Activated naive CD8-positive, alpha-beta T cell treated with anti-CD3 and anti-CD28 coated beads, Interleukin-2, amount 50 U/mL, for 16 hours (primary cell): ENCODE measurements around the gene UCMA.

Experiments
- DNase-seq: peaks from one replicate; pipeline ENCODE4 v3.0.0-alpha.2; 2020; ENCODE audit warnings: low read depth, low spot score

UCMA gene

GRCh38 chr10:13187135-13187534, 47.0 kb downstream of the UCMA start:
- DNase-seq = no peak

GRCh38 chr10:13184730-13185514, 49.3 kb downstream of the UCMA start:
- DNase-seq = no peak

GRCh38 chr10:13184276-13184675, 49.9 kb downstream of the UCMA start:
- no peak for DNase-seq

- DNase-seq = no peak
Measured at GRCh38 chr10:13183625-13184024, 50.5 kb downstream of the UCMA start.

- no peak for DNase-seq
Measured at GRCh38 chr10:13182424-13182823, 51.8 kb downstream of the UCMA start.

- DNase-seq = no peak
Measured at GRCh38 chr10:13180788-13181187, 53.4 kb downstream of the UCMA start.

GRCh38 chr10:13173616-13174015, 60.6 kb downstream of the UCMA start:
- DNase-seq = no peak
